Daoy (cell line): ENCODE measurements around the gene NAPEPLD. TPM values are rescaled to one million over a fixed set of nuclear protein-coding genes. Genes with fewer than 3 reads are reported as not detected.
"Not testable (repeated sequence)": the region's sequence is repeated elsewhere in the genome, so short reads cannot be mapped to it uniquely, and the experiment has no call there.

Source experiments
- DNase-seq: peaks from one replicate; pipeline ENCODE4 v3.0.0-alpha.2; 2015; ENCODE audit warnings: low read depth
- total RNA-seq: library from RNA; depleted of rRNA; stranded (reverse); fragments of >200 nt; shearing (Covaris generic); gene quantifications from 2 replicates; pipeline ENCODE4 v1.2.3, GENCODE V29; 2014; rRNA removed

Gene NAPEPLD
- total RNA-seq, result 8.6 and 19.1 TPM in 2 replicates

DNA sequence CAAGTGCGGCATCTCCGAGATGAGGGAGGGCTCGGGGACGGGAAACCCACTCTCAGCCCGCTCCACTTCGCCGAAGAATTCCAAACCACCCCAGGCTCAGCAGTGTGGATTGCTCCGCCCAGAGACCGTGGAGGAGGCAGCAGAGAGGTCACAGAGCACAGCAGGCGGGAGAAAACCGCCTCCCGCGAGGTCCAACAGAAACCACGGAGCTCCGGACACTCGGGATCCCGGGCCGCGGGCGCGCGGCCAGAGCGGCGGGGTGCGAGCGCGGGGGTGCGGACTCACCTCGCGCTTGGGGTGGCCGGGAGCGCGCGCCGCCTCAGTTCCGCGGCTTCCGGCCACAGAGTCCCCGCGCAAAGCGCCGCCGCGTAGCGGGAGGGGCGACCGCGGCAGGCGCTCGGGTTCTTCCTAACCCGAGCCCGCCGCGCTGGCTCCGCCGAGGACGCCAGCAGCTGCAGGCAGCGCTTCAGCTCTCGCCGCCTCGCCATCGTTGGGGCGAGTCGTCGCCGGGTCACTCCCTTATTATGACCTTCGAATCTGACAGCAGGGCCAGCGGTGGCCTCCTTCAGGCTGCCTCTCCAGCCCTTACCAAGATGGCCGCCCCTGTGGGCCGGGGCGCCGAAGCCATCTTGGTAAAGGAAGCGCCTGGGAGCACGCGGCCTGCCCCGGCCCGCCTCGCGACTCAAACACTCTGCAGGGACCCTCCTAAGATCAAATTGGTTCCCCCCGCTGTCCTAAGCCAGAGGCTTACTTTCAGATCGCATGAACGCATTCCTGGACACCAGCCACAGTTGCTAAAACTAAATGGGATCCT is at the start of gene NAPEPLD:
Gene NAPEPLD (minus strand): TSS at position 106 of the 814 bp plus-strand sequence. CDS start 20,323 bp downstream, outside the sequence.
- peak; percentile 95 for DNase-seq

DNA sequence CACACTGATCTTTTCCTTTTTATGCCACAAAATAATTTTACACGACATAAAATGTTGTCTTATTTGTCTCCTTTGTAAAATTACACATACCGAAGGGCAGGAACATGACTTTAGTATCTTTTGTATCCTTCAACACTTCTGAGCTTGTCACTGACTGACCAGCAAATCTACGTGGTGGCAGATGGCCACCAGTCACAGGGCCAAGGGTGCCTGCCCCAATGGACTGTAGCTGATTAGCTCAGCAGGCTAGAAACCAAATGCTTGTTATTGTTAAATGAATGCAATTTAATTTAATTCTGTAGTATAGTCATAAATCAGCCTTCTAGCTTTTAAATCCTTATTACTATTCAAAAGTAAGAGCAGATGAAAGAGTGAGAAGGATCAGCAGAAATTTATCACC is 49.2 kb upstream of the NAPEPLD start:
- DNase-seq, result not testable (repeated sequence)

DNA sequence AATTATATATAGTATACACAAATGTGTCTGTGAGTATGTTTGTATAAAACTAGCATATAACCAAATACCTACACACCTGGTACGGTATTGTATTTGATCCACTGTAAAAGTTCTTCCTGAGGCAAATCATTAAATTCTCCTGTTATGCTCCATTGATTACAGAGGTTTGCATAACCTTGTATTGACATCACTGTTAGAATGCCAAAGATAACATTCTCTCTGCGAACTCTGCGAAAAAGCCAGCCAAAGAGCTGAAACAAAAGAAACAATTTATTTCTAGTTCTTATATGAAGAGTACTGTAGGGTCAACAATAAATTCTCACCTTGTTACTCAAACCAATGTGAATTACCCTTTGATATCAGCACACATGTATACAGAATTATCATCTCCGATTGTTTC is 46.5 kb upstream of the NAPEPLD start:
- not testable (repeated sequence) for DNase-seq

DNA sequence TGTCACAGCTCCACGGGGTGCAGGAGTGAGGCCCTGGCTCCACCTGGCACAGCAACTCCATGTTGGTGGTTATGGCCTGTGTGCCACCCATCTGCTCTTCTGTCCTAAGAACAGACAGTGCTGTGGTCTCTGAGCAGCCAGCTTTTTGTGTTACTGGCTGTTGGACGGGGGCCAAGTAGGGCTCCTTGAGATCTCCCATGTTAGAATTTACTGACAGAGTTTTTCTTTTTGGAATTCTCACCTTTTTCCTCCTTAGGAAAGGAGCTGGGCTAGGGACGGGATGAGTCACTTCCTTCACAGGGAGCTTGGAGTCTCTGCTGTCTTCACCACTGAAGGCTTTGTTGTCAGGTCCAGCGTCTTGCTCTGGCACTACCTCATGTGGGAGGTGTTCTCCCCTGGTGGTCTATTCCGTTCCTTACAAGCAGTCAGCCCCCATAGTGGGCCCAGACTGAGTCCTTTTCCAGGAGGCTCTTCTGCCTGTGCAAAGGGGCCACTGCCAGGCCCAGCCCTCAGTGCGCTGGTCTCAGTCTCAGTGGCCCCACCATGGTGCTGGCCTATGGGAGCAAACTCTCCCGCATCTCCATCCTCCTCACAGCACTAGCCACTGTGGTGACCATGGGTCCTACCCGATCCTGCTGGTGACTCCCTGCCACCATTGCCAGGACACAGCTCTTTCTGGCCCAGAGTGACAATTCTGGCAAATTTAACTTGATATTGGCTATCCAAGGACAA is 23.7 kb upstream of the NAPEPLD start:
- DNase-seq, result peak; percentile 36

DNA sequence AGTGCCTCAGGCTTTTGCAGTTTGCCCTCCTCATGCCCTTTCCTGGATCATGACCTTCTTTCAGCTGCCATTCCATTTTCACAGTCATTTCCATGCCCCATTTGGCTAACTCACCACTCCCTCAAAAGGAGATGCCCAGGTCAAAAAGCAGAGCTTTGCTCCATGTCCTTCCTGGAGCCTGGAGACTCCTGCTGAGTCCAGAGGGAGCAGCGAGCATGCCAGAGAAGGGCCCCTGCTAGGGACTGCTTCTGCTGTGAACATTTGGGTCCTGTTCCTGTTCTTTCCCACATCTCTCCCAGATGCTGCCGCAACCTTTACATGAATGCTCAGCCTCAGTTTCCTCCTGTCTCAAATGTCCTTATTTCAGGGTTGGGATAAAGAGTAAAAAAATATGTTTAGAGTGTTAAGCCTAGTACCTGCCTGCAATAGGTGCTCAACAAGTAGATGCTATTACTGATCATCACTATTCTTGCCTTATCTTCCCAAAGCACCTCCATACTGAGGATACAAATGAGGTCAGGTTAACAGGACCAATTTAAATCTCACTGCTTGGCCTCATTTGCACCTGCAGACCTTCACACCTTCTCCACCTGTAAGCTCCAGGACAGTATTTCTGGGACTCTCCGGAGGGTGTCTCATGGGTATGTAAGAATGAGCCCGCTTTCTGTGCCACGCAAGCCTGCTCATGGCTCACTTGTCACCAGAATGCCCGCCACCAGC is 23.0 kb upstream of the NAPEPLD start:
- DNase-seq, result not testable (repeated sequence)

DNA sequence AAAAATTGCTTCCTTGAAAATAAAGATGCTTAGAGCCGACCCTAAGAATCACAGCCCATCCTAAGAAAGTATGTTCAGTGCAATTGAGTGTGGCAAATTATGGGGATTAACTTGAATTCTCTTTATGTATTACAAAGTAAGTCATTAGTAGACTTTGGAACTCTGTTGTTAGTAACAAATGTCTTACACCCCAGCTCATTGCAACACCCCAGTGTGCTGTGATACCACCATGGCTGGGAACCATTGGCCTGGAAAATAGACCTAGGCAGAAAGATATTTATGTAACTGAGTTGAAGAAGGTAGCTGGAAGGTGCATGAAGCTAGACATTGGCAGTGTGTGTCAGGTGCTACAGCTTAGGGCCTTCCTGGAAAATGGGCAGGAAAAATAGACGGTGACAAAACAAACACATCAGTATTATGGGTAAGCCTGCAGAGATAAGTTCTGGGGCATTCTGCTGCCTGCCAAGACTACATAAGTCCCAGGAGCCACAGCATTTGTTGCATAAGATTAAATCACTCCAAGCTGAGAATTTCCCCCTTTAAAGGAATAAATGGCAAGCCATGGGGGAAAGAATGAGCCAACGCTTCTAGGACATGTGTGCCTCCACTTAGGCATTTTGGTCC is 18.1 kb upstream of the NAPEPLD start:
- DNase-seq, result not testable (repeated sequence)

DNA sequence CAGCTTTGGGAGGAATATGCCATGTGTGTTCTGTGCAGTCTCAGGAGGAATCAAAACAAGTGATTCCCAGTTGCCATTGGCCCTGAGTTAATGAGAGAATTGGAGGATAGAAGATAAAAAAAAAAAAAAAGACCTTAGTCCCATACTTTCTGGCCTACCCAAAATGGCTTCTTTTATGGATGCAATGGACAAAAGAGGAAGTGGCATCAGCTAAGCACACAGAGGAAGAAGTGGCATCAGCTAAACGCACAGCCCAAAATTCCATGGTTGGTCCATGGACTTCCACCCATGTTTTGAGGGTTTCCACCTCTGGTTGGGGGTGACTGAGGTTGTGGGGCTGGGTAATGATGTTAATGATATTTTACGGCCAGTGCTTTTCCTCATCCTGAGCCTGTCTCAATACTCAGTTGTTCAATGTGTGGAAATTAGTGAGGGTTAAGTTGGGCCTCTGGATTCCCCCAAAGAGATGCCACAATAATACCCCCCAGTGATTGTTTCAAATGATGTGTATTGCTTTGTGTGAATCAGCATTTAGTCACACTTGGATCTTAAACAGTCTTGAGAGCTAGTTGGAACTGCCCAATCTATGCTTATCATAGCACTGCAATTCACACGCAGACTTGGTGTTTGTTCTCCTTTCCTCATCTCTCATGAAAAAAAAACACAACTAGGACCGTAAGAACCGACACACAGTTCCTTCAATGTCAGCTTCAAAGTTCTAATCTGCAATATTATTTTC is 14.4 kb upstream of the NAPEPLD start:
- DNase-seq, result peak; percentile 78

DNA sequence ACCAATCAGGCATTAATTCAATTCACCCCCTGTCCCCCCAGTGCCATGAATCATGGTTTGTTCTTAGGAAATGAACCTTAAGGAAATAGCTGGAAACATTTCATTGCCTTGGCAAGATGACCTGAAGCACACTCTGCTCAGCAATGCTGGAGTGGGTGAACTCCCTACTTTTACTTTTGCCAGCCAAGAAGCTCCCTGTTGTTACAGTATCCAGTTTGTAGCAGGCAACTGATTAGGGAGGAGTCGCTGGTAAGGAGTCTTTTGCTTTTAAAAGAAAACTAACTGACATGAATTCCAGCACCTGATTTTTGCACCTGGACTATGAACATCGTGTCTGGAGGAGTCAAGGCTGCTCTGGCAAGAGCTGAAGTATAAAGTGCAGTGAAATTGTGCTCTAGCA is 13.7 kb upstream of the NAPEPLD start:
- DNase-seq, result peak; percentile 58

DNA sequence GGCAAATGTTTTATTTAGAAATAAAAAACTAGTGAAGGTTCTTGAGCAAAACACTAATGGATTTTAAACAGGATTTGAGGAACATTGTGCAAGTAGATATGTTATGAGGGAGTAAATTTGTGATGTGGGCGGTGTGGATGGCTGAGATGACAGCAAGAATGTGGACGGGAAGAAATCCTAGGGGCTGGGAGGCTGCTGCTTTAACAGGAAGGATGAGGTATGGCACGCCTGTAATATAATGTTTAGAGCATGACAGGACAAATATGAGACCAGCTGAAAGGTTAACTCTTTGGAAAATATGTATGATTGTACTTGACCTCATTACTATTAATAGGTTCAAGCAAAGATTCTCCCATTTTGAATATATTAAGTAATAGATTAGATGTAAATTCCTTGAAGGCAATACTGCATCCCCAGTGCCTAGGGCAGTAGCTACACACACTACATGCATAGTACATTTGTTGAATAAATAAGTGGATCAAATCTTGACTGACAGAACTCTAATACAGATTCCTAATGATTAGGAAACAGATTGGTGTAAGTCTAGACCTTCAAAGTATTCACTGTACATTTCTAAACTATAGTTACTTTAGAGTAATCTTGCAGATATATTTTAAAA is 13.2 kb upstream of the NAPEPLD start:
- DNase-seq, result not testable (repeated sequence)

DNA sequence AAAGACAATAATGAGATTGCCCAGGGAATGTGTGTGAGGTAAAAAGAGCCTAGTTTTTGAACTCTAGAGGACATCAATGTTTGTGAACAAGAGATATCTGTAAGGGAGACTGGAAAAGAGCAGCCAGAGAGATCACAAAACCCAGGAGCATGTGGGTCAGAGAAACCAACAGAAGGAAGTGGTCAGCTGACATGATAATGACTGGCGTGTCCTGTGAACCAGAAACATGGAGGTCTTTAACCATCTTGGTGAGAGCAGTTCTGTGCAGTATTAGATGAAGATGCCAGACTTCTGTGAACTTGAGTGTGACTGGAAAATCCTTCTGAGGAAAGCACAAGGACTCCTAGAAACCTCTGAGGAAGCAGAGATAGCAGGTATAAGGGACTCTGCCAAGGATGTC is 10.2 kb upstream of the NAPEPLD start:
- not testable (repeated sequence) for DNase-seq

DNA sequence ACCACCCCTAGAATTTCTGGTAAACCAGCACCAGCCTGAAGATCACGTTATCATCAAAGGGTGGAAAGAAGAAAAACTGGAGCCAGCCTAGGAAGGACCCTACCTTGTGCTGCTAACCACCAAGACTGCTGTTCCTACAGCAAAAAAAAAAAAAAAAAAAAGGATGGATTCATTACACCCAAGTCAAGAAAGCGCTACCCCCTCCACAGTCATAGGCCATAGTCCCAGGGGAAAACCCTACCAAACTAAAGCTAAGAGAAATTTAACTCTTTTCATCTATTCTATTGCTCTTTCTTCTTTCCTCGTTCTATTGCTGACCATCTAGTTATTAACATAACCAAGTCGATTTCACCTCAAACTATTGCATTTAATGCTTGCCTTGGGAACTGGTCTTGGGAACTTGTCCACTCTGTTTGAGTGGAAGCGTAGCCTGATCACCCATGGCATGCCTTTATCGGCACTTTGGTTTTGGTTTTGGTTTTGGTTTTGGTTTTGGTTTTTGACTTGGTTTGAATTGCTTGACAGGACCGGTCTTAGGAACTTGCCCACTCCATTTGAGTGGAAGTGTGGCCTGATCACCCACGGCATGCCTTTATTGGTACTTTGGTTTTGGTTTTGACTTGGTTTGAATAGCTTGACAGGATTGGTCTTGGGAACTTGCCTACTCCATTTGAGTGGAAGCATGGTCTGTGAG is 6.6 kb upstream of the NAPEPLD start:
- DNase-seq, result not testable (repeated sequence)

DNA sequence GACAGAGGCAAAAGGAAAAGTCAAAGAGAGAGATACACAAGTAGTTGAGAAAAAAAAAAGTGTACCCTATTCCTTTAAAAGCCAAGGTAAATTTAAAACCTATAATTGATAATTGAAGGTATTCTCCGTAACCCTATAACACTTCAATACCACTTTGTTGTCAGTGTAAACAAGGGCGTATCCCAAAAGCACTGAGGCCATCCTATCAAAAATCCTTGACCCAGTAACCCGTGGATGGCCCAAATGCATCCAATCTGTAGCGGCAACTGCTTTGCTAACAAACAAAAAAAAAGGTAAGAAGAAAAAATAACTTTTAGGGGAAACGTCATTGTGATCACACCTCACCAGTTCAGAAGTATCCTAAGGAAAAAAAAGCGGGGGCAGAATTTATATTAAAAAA is 5.1 kb upstream of the NAPEPLD start:
- DNase-seq, result no peak

DNA sequence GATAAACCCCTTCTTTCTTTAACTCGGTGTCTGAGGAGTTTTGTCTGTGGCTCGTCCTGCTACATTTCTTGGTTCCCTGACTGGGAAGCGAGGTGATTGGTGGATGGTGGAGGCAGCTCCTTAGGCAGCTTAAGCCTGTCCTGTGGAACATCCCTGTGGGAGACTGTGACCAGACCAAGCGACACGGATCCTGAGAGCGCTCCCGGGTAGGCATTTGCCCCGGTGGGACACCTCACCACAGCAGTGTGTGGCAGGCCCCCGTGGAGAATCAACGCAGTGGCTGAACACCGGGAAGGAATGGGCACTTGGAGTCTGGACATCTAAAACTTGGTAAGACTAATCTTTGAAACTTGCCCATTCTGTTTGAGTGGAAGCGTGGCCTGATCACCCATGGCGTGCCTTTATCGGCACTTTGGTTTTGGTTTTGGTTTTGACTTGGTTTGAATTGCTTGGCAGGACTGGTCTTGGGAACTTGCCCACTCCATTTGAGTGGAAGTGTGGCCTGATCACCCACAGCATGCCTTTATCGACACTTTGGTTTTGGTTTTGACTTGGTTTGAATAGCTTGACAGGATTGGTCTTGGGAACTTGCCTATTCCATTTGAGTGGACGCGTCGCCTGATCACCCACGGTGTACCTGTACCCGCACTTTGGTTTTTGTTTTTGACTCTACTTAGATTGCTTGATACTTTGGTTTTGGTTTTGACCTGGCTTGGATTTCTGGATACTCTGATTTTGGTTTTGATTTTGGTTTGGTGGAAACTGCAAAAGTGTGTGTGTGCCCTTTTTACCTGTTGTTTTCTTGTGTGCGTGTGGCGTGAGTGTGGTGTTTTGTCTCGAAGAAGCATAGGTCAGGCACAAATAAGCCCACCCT is 4.1 kb upstream of the NAPEPLD start:
- not testable (repeated sequence) for DNase-seq

DNA sequence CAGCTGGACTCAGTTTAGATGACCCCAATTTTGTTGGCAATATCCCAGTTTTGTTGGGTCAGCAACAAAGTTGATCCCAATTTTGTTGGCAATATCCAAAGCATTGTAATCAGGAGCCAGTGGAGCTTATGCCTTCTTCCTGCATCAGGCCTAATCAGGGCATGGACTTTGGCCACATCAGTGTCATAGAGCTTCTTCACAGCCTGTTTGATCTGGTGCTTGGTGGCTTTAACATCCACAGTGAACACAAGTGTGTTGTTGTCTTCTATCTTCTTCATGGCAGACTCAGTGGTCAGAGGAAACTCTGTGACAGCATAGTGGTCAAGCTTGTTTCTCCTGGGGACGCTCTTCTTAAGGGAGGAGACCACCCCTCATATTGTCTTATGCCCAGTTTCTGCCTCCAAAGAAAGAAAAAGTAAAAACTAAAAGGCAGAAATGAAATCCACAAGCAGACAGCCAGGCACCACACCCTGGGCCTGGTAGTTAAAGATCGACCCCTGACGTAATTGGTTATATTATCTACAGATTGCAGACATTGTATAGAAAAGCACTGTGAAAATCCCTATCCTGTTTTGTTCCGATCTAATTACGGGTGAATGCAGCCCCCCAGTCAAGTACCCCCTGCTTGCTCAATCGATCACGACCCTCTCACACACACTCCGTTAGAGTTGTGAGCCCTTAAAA is 3.2 kb upstream of the NAPEPLD start:
- DNase-seq, result not testable (repeated sequence)

DNA sequence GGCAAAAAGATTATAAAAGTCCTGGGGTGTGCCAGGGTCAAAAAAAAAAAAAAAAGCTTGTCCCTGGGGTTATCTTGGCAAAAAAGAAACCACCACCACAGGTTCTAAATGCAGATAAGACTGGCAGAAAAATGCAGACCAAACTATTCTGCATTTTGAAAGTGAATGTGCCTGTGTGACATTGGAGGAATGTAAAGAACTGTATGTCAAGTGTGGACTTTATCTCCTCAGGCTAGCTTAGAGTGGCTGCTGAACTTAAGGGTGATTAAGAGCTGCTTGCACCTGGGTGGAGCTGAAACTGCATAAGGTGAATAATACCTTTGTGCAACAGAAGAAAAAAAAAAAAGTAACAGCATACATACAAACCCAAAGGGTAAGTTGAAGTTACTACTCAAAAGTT is 1.3 kb upstream of the NAPEPLD start:
- DNase-seq, result no peak

DNA sequence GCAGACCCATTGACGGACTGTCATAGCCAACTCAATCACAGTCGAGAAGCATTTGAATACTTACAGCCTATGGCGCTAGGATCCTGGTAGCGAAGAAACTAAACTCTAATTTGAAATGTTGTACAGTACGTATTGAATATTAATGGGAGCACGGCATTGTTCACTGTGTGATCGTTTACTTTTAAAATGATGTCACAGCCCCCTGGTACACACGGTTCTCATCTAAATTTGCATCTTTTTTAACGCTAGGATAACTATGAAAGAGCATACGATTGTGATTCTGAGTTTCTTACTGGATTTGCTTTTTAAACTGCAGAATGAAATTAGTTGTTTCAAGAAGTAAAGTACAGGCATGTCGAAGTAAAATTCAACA is 895 bp upstream of the NAPEPLD start:
- no peak for DNase-seq

DNA sequence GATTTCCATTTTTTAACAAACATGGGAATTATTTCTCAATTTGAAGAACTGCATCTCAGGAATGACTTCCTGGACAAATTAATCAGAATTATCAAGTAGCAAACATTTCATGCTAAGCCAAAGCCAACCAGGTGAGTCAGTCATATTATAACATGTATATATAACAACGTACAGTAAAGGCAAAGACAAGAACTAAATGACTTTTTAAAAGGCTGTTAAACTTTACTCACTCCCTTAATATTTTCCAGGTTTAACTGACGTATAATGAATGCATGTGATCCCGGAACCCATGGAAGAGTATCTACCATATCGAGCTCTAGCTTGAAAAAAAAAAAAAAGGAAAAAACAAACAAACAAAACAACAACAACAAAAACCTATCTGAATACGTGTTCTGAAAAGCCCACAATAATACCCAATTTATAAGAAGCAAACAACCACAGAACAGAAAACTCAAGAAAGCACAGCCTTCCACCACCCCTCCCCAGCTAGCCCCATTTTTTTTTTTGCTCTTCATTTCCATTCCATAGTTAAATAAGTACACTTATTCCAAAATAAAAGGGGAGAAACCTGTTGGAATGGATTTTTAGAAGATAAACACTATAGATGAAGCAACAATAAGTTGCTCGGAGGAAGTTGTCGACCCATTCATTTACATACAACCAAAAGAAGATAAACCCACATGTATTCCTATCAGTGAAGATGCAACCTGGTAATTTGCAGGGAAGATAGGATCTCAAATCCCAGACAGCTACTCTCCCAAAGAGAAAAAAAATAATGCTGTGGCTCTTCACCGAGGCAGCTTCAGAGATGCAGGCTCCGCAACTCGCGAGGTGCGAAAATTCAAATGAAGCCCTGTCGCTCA is 537 bp downstream of the NAPEPLD start:
- no peak for DNase-seq
